GM03348 (cell line): Measurements from ENCODE around the gene OSBPL3.

Source experiments
- DNase-seq: peaks from one replicate; pipeline ENCODE4 v3.0.0; 2012; ENCODE audit warnings: low spot score

OSBPL3 gene

DNA sequence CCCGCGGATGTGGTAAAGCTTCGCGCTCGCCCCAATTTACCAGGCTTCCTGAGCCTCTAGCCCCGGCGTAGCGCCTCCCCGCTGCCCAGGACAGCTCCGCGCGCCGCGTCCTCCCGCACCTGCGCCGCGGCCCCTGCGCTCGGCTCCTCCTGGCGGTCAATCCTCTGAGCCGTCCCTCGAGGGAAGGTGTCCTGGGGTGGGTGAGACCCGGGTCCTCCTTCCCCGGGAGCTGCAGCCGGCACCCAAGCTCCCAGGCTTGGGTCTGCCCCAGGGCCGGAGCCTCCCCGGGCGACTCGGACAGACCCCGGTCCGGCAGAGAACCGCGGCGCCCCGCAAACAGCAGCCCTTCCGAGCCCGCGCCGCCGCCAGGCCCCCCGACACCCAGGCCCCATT, 512 bp downstream of the OSBPL3 start:
- DNase-seq: peak; percentile 76

DNA sequence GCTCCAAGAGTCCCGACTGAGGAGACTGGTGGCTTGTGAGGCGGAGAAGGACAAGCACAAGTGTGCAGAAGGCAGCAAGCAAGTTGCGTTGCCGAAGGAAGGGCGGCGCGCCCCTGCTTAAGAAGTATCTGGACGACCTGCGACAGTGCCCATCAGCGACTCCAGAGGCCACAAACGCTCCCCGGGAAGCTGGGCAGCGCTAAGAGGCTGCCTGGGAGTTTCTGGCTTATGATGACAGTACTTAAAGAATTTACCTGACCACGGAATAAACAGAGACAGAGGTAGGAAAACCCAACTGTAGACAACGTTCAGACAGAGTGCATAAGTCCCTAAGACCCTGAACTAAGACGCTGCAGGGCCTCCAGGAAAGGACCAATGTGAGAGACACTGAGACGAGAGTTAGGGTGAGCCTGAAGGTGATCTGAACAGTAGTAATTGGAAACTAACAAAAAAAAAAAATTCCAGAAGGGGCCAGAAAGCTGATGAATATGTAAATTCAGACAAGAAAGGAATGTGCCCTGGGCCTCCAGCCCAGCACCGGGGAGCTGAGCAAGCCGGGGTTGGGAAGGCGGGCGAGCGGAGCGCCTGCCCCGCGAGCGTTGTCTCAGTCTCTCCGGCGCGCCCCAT, 1.0 kb downstream of the OSBPL3 start:
- DNase-seq: no peak

DNA sequence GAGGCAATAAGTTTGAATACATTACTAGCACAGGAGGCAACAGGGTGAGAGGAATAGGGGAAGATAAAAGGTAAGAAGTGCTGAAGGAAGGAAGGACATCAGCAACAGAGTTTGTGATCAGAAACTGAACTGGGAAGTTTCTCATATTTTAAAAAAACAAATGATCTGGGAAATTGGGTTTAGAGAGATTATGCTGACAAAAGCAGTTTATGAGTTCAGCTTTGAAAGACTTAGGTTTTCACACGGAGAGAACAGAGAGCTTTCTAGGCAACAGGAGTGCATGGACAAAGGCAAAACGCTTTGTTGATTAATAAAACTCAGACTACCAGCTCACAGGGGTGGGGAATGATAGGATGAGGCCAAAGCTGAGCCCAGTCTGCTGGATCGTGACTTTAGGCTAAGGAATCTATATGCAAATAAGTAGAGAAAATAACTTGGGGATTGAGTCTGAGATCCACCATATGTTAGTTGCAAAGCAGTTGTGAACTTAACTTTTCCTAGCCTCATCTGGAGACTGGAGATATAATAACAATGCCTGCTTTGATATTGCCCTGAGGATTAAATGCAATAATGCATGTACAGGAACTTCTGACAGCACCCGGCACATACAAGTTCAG, 4.2 kb downstream of the OSBPL3 start:
- DNase-seq: no peak

DNA sequence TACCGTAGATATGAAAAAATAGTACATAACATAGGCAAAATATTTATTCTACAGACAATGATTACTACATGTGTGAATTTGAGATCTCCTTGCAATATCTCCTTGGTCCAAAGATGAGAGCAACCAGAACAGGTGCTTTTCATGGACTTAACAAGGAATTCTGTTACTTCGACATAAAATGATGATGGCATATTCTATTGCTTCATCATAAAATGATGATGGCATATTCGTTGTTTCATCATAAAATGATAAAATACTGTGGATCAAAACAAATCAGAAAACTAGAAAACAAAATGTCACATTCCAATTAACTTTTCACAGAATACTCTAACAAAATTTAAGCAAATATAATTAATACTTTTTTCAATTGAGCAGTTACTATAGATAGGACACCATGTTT, 4.8 kb downstream of the OSBPL3 start:
- DNase-seq: no peak

- no peak for DNase-seq
Measured at GRCh38 chr7:24974026-24974832, 5.7 kb downstream of the OSBPL3 start.

- peak; percentile 38 for DNase-seq
Measured at GRCh38 chr7:24972991-24973390, 7.0 kb downstream of the OSBPL3 start.

DNA sequence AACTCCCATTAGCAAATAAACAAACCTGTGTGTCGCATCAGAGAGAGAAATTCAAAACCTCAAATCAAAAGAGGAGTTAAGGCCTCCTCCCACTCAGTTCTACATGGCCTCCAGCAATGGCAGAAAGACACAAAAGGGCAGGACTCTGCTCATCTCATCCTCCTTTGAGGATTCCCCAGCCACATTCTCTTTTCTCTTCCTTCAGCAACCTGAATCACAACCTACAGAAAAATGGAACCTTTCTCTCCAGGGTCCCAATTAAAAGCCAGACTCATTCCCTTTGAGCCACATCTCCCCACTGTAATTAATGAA, 7.9 kb downstream of the OSBPL3 start:
- no peak for DNase-seq

DNA sequence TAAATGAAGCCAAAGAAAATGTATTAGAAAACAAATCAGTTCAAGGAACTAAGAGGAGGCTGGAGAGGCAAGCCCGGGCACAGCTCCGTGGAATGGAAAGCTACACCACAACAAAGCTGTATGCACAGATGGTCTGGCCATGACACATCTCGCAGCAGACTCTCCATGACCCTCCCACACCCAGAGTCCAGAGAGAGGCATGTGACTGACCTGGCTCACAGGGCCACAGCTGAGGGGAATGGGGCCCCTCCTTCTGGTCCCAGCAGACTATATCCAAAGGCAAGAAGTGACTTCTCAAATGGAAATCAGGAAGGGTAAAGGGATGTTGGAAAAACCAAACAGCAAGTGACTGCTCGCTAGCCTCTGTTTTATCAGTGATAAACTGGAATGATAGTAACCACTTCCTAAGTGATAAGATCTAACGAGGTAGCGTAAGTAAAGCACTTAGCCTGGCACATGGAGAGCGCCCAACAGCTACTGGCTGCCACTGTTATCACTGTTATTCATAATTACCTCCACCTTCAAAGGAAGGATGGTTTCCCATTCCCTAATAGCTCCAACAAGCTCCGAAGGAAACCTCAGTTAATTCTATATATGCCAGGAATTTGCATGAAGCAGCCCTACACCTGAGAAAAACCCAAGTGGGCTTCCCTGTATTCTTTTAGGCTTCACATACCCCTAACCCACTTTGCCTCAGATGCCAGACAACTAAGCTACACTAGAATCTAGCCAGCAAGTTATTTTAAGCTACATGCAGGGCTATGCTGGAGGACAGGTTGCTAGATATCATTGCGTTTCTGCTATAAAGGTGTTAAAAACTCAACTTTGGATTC, 8.4 kb downstream of the OSBPL3 start:
- DNase-seq: peak; percentile 84

DNA sequence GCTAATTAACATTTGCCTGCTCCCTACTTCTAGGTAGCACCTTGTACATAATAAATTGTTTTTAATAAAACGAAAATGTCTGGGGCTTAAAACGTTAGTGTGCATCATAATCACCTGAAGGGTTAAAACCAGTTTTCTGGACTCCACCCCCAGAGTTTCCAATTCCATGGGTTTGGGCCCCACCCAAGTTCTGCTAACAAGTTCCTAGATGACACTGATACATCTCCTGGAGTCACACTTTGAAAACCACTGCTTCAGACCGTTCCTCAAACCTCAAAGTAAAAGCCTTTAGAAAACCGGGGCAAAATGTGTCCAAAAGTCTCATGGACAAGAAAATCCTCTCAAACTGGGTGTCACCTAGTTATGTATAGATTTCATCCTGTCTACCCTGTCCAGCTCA, 9.3 kb downstream of the OSBPL3 start:
- DNase-seq: no peak

DNA sequence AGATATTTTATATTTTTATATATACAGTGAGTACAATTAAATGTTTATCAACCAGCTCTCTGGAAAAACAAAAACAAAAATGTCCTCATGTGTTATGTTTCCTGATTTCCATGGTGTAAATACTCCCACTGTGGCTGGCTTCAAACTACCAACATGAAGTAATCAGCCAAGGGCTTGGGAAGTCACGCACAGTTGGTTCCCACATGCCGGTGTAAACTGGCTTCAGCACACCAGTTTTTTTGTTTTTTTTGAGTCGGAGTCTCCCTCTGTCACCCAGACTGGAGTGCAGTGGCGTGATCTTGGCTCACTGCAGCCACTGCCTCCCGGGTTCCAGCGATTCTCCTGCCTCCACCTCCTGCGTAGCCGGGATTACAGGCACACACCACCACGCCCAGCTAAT, 11.8 kb downstream of the OSBPL3 start:
- no peak for DNase-seq

- DNase-seq: no peak
Measured at GRCh38 chr7:24967696-24968095, 12.3 kb downstream of the OSBPL3 start.

- DNase-seq: no peak
Measured at GRCh38 chr7:24966802-24967201, 13.2 kb downstream of the OSBPL3 start.

DNA sequence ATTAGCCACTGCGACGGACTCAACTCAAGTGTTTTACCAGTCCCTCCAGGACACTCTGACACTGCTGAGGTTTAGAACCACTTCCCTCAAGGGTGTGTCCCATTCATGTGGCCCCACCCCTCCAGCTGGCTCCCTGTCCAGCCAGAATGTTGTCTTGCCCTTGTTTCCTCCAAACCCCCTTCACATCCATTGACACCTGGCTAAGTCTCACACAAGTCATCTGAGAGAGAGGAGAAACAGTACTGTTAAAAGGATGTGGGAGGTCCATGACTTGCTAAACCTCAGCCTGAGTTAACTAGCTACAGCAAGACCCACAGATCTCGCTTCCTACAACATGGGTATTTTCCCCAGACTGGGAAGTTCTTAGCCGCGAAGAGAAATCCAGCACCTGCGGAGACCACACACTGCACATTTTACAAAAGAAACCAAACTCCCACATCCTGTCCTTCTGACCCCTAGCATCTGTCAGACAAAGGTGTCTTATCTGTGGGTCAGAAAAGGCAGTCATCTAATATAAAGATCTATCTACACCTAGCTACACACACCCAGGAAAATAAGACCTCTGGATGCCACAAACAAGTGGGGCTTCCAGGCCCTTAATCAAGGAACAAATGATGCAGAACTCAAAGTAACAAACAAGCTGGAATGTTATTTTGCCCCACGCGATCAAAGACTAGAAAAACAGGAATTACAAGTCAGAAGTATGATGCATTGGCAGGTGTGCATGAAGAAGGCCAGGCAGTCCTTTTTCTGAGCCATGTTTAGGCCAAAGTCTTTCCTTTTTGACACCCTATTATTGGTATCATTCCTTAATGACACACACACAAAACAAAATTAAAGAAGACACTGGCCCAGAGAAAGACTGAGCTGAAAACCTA, 13.9 kb downstream of the OSBPL3 start:
- DNase-seq: no peak

GRCh38 chr7:24964191-24964590, 15.8 kb downstream of the OSBPL3 start:
- no peak for DNase-seq

DNA sequence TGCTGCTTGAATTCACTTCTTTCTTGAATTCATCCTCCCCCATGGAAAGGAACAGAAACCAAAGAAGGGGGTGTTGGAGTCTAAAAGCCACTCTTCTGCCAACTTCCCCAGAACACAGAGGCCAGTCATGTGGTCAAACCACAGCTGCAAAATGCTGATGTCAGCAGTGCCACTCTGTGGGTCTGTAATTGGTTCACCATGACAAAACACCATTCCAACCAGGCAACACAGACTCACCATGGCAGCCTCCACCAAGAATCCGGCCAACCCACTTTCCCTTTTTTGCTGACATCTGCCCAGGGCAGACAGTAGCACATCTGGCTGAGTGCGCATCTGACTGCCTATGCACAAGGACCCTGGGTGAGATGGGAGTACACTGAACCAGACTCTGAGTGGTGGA, 16.8 kb downstream of the OSBPL3 start:
- DNase-seq: no peak

GRCh38 chr7:24962418-24962962, 17.5 kb downstream of the OSBPL3 start:
- no peak for DNase-seq

DNA sequence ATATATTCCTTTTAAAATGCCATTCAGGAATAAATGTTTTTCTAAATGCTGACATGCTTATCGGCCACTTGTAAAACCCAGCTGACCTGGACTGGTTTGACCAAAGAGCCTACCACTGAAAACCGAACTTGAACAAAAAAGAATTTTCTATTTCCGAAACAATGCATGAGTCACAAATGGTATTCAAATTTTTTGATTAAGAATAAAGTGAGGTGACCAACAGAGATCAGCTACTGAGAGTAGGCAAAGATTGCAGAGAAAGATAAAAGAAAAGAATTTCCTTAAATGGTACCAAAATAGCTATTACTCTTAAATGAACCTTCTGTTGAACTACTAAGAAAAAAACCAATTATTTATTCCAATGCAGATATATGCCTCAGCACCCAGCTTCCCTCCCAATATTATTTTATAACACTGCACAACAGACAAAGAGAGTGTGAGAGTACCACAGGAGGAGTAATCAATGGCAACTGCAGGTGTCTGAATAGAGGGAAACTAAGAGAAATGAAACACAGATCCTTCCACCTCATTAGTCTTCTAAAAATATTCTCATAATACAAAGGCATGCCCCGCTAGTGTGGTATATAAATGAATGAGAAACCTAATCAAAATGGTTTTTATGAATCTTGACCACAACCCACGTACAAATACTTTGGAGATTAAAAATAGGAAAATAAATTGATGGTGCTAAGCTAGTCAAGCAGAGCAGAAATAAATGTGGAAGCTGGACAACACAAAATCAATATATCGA, 20.1 kb downstream of the OSBPL3 start:
- no peak for DNase-seq

DNA sequence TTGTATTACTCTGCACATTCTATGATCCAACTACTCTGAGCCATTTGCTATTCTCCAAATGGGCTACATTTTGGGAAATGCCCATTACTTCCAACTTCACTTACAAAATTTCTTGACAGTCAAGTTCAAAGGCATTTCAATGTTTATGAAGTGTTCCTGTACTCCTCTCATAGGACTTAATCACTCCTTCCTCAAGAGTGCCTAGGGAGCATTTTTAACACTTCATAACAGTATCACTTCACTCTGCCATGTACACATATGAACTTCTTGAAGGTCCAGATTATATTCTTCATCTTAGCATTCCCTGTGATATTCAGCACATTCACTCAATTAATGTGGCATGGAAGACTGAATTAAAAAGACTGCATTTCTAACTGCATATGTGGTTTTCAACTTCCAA, 21.6 kb downstream of the OSBPL3 start:
- no peak for DNase-seq

- no peak for DNase-seq
Measured at GRCh38 chr7:24956021-24956420, 24.0 kb downstream of the OSBPL3 start.

DNA sequence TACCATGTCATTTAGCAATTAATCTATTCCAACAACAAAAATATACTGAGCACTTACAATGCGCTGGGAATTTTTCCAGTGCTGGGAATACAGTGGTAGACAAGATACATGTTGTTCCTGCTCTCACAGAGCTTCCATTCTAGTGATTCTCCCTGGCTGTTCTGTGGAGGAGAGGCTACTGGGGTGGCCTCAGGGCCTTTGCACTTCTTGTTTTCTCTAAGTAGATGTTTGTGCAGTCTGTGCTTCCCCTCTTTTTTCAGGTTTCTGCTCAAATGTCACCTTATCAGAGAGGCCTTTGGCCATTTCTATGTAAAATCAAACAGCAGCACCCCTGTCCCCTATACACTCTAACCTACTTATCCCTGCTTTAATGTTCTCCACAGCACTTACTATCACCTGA, 24.7 kb downstream of the OSBPL3 start:
- no peak for DNase-seq

DNA sequence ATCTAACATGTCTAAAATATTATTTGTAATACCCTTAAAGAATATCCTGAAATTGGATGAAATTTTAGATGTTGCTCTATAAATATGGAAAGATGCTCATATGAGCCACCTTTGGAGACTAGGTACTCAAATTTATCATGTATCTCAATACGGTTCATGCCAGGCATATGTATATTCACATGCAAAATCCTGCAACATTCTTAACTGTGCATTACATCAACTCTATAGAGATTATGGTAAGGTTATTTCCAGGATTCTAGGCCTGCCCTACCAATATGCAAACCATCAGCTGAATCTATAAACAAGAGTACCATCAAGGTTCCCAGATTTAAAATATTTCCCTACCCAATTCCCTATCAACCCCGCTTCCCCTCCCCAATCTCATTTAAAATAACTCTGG, 27.5 kb downstream of the OSBPL3 start:
- DNase-seq: no peak
